ENCODE data around the gene KLF3. TPM values are rescaled to one million over a fixed set of nuclear protein-coding genes. Genes with fewer than 3 reads are reported as not detected.

Gene KLF3
- total RNA-seq, 1 donor from 2014 or later, result 58.0 TPM

DNA sequence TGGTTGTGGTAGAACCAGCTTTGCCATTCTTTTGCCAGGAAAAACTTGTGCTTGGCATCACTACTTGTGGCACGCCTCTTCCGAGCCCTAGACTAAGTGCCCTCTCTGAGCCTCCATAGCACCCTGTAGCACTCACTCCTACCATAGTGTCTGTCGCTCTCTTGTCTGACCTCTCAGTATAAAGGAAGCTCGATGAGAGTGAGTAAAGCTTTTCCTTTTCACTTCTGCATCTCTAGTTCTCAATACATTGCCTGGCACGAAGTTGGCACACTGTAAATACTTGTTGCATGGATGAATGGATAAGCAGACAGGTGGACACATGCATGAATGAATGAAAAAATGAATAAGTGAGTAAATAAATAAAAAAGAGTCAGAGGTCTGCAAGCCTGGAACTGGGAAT, 70.4 kb downstream of the KLF3 start:
- TF ChIP-seq, protein P1, sequence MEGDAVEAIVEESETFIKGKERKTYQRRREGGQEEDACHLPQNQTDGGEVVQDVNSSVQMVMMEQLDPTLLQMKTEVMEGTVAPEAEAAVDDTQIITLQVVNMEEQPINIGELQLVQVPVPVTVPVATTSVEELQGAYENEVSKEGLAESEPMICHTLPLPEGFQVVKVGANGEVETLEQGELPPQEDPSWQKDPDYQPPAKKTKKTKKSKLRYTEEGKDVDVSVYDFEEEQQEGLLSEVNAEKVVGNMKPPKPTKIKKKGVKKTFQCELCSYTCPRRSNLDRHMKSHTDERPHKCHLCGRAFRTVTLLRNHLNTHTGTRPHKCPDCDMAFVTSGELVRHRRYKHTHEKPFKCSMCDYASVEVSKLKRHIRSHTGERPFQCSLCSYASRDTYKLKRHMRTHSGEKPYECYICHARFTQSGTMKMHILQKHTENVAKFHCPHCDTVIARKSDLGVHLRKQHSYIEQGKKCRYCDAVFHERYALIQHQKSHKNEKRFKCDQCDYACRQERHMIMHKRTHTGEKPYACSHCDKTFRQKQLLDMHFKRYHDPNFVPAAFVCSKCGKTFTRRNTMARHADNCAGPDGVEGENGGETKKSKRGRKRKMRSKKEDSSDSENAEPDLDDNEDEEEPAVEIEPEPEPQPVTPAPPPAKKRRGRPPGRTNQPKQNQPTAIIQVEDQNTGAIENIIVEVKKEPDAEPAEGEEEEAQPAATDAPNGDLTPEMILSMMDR (IDR thresholded peaks at IDR 0.05), result no peak
- no peak for DNase-seq
- Histone ChIP-seq H3K27me3 (ENCODE audit: low read depth) (no peaks in the 10 kb centered on the region), H3K36me3 (no peaks in the 10 kb centered on the region), H3K9me3 (no peaks in the 10 kb centered on the region), H3K4me1 (peaks cover 9% of the 10 kb centered on the region), H3K27ac (no peak overlapping the region), H3K4me3 (no peak overlapping the region)
- intact Hi-C loops (cut with DNase I), result no loop called here
- no peak for ATAC-seq

DNA sequence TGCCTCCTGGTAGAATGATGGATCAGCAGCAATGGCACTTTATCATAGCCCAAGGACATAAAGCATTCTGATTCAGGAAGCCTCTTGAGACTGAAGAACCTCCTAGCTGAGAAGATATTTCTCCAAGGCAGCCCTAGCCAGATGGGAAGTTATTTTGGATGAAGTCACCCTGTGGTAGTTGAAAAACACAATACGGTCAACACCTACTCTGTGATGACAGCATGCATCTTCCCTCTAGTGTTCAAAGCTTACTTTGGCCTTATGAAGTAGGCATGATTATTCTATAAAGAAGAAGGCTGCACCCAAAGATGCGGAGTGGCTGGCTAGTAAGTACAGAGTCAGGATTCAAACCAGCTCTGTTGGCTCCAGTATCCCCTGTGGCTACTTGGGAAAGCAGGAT, 70.9 kb downstream of the KLF3 start:
- Histone ChIP-seq H3K27ac (no peak overlapping the region), H3K4me3 (no peak overlapping the region), H3K36me3 (no peaks in the 10 kb centered on the region), H3K9me3 (no peaks in the 10 kb centered on the region), H3K4me1 (peaks cover 9% of the 10 kb centered on the region), H3K27me3 (ENCODE audit: low read depth) (no peaks in the 10 kb centered on the region)
- intact Hi-C loops (cut with DNase I), result no loop called here
- TF ChIP-seq, protein P1 (IDR thresholded peaks at IDR 0.05), result no peak
- no peak for DNase-seq
- ATAC-seq, result no peak

DNA sequence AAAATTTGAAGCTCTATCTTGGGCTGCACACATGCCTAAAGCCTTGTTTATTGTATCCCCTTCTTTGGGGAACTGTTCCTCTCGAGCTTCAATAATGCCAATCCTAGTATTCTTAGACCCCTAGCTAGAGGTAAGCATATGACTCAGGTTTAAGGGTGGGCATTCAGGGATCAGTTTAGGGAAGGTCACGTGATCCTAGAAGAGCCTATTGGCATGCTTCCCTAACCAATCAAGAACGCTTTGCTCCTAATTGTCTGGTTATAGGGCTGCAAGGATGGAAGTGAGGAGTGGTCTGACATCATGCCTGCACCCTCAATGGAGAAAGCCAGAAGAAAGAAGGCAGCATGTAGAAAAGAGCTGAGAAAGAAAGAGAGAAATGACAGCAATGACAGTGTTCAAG, 71.9 kb downstream of the KLF3 start:
- ATAC-seq, result no peak
- intact Hi-C loops (cut with DNase I), result no loop called here
- H3K4me3 ChIP-seq, result no peak overlapping the region
- H3K9me3 ChIP-seq, result no peaks in the 10 kb centered on the region
- H3K27me3 ChIP-seq (ENCODE audit: low read depth), result no peaks in the 10 kb centered on the region
- no peak overlapping the region for H3K27ac ChIP-seq
- H3K36me3 ChIP-seq, result no peaks in the 10 kb centered on the region
- peaks cover 6% of the 10 kb centered on the region for H3K4me1 ChIP-seq
- TF ChIP-seq, protein P1 (IDR thresholded peaks at IDR 0.05), result no peak
- DNase-seq, result no peak

DNA sequence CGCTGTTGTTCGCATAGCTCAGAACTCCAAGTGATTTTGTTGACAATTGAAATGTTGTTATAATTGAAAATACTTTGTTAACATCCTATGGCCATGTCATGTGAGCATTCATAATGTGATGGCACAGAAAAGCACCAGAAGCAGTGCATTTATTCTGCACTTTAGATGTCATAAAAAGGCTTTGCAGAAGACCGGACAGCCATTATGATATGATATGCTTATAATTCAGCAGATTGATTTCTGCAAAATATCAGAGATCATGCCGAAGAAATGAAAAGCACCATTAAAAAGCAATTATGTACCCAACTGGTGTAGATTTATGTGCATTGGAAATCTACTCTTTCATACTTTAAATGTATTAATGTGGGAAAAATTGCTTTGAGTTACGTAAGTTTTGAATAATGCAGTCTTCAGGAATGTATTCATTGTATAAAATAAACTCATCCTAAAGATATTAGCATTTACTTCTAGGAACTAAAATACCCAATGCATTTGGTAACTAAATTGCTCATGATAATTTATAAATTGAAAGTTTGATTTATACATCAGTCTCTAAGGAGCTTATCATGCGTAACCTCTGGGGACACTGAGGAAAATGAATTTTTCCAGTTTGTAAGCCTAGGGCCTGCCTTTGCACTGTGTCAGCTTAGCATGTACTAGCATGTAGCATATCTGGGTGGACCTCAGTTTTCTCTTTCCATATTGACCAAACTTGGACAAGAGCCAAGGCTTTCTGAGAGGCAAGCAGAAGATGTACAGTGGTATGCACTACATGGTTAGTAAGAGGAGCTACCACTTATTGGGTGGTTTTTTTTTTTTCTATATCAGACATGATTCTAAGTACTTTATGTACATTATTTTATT, 75.2 kb downstream of the KLF3 start:
- no peak for ATAC-seq
- Histone ChIP-seq H3K27ac (no peak overlapping the region), H3K4me1 (no peaks in the 10 kb centered on the region), H3K4me3 (no peak overlapping the region), H3K27me3 (ENCODE audit: low read depth) (no peaks in the 10 kb centered on the region), H3K9me3 (no peaks in the 10 kb centered on the region), H3K36me3 (no peaks in the 10 kb centered on the region)
- DNase-seq, result no peak
- TF ChIP-seq, protein P1 (IDR thresholded peaks at IDR 0.05), result no peak
- intact Hi-C loops (cut with DNase I), result no loop called here

DNA sequence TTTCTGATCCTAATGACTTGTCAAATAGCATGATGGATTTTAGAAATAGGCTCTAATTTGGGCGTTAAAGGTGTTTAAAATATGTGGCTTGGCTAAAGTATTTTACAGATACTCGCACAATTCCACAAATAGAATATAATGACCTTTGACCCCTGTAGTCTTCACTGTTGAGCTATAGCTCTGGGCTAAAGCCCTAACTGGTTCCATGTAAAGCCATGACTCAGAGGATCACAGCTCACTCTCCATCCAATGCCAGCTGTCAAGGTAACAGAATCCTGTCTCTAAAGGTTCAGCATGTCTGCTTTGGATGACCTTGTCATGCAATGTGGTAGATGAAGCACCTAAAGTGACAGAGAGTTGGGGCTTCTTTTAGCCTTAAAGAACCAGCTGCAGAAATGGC, 76.3 kb downstream of the KLF3 start:
- Histone ChIP-seq H3K4me1 (no peaks in the 10 kb centered on the region), H3K27ac (no peak overlapping the region), H3K27me3 (ENCODE audit: low read depth) (no peaks in the 10 kb centered on the region), H3K36me3 (no peaks in the 10 kb centered on the region), H3K4me3 (no peak overlapping the region), H3K9me3 (no peaks in the 10 kb centered on the region)
- ATAC-seq, result no peak
- TF ChIP-seq, protein P1 (IDR thresholded peaks at IDR 0.05), result no peak
- intact Hi-C loops (cut with DNase I), result no loop called here
- DNase-seq, result no peak
